HG02759 (cell line): Measurements from ENCODE around the gene EIF3L.
"Not testable (repeated sequence)": the region's sequence is repeated elsewhere in the genome, so short reads cannot be mapped to it uniquely, and the experiment has no call there.

Source experiments
- ATAC-seq: cut with Tn5 transposase; IDR thresholded peaks from one replicate; pipeline ENCODE4 v1.9.1; 2021; ENCODE audit warnings: mild to moderate bottlenecking, moderate library complexity; ENCODE audit not compliant: unreplicated experiment

Gene EIF3L

DNA sequence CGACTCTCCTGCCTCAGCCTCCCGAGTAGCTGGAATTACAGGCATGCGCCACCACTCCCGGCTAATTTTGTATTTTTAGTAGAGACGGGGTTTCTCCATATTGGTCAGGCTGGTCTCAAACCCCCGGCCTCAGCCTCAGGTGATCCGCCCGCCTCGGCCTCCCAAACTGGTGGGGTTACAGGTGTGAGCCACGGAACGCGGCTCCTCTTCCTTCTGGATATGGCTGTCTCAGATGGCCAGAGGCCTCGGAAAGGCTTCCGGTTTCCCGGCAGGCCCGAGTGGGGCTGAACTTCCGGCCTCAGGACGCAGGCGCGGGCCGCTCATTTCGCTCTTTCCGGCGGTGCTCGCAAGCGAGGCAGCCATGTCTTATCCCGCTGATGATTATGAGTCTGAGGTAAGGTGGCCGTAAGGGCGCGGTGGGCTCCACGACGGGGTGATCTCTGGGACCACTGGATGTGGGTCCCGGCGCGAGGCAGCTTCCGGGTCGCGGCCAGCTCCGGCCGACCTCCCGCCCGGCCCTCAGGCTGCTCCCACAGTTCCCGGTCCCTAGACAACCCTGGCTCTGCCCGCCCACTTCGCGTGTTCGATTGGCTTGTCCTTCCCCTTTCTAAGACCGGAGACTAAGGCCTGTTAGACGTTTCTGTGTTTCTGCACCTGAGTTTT is at the start of gene EIF3L:
EIF3L (plus strand) TSS at position 331 of the 663 bp plus-strand sequence; CDS start at position 362, 31 bp downstream.
- ATAC-seq: peak; percentile 70

DNA sequence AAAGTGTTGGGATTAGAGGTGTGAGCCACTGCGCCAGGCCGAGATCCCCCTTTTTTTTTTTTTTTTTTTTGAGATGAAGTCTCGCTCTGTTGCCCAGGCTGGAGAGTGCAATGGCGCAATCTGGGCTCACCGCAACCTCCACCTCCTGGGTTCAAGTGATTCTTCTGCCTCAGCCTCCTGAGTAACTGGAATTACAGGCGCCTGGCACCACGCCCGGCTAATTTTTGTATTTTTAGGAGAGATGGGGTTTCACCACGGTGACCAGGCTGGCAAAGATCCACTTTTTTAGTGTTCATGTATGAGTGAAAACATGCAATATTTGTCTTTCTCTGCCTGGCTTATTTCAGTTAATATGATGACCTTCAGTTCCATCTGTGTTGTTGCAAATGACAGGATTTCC is 49.2 kb upstream of the EIF3L start:
- not testable (repeated sequence) for ATAC-seq

DNA sequence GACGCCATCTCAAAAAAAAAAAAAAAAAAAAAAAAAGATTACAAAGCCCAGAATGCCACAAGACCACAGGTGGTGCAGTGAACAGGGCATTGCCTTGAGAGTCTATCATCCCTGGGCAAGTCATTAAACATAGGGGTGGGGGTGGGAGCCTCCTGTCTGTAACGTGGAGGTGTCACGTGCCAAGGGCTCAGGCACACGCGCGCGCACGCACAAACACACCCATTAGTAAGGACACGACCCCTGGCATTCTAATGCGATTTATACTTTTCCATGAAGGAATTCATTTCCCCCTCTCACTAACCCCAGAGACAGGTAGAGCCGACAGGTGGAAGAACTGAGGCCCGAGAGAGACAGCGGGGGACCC is 47.3 kb upstream of the EIF3L start:
- ATAC-seq: no peak

DNA sequence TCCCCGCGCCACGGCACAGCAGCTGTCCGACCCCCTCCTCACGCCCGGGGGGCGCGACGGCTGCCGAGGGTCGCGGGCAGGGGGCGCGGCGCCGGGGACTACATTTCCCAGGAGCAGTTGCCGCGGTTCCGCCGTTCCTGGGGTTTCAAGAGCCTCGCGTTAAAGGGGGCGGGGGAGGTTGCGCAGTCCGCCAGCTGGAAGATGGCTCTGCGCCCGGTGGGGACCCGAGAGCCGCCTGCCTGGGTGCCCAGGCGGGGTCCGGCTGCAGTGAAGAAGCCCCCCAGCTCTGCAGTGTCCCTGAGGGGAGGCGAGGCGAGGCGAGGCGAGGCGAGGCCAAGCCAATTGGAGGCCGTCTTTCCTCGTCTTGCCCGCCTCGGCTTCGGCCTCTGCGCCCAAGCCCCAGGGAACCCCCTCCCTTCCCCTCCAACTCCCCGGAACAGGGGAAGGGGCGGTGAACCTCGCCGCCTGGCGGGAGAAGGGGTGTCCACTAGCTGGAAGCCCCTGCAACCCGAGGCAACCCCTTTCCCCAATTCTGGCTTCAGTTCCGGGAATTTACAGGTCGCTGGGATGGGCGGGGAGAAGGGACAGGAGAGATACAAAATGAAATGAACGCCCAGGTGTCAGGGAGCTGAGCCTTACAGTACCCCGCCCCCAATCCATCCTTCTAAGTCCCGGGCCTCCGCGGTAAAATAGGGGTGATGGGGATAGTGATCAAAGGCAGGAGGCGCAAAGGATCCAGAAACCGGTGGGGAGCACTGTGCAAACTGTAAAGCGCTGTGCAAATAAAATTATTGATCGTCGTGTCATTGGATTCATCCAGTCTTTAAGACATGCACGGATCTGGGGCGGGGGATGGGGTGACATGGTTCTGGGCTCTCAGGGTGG is 46.7 kb upstream of the EIF3L start:
- ATAC-seq: no peak

DNA sequence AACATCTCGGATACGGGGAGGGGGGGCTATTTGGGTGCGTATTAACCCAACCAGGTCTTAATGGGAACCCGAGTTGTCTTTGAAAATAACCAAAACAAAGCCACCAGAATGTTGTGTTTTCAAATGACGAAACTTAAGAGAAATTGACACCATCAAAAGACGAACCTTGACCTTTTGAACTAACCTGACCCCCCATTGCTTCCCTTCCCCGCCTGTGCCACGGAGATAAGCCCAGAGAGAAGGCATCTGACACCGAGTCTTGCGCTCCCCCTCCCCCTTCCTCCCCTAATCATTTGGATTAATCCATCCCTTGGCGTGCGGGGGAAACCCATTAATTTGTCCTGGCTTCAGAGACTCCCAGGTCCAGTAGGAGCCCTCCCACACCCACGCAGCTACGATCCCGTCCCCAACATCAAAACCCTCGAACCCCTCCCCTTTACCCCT is 46.0 kb upstream of the EIF3L start:
- ATAC-seq: no peak

DNA sequence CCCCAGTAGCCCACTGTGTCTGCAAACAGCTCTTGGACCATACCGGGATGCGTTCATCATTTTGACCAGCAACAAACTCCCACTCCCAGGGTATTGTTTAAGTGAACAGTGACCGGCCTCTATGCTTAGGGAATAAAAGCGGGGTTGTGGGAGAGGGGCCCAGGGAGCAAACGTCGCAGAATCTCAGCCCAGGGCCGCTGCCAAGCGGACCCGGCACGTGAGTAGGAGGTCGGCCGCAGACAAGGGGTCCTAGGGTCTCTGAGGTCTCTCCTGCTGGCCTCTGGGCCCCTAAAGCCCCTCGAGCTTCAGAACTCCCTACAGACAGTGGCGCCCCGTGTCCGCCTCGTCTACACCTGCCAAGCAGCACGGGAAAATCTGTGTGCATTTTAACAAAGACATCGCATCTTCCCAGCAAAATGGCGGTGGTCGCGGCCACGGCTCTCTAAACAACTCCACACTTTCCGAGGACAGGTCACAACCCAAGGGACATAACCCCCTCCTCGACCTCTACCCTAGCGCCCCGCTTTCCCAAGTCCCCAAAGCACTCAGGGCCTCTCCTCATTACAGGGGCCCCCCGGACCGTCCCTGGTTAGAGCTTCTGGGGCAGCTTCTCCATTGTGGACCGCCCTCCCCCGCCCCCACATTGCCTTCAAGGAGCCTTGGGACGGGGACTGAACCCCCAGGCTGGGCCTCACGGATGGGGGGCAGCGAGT is 45.4 kb upstream of the EIF3L start:
- ATAC-seq: no peak

DNA sequence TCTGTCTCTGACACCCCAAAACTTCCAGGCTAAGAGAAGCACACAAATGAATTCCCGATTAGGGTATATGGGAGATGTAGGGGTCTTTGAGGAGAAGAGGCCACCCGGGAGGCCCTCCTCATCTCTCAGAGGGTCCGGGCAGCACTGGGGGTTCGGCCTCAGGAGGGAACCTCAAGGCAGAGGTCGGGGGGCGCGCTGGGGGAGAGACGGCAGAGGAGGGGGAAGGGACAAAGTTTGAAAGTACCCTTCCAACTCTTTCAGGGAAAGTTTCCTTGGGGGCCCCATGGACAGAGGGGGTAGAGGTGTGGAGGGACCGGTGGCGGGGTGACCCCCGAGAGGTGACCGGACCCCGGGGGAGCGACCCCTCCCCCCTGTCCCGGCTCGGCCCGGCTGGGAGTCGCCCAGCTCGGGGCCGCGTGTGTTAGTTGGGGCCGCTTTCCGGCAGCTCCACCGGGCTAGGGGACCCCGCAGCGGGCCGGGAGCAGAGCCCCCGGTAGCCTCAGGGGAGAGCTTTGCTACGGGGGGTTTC is 44.8 kb upstream of the EIF3L start:
- no peak for ATAC-seq

DNA sequence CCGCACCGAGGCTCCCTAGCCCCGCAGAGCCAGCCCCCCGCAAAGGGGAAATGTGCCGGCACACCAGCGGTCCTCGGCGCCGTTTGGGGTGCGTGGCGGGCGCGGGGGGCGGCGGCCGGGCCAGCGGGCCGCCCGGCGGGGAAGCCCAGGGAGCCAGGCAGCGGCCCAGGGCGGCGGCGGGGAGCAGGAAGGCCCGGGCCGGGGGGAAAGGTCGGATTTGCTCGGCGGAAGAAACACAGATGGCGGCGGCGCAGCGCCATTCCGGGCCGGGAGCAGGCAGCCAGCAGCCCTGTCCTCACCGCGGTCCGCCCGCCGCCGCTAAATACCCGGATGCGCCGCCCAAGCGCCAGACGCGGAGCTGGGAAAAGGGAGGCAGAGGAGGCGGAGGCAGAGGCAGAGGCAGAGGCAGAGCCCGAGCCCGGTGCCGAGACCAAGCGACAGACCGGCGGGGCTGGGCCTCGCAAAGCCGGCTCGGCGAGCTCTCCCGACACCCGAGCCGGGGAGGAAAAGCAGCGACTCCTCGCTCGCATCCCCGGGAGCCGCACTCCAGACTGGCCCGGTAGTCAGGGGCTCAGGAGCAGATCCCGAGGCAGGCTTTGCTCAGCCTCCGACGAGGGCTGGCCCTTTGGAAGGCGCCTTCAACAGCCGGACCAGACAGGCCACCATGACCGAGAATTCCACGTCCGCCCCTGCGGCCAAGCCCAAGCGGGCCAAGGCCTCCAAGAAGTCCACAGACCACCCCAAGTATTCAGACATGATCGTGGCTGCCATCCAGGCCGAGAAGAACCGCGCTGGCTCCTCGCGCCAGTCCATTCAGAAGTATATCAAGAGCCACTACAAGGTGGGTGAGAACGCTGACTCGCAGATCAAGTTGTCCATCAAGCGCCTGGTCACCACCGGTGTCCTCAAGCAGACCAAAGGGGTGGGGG is 44.1 kb upstream of the EIF3L start:
- ATAC-seq: no peak

DNA sequence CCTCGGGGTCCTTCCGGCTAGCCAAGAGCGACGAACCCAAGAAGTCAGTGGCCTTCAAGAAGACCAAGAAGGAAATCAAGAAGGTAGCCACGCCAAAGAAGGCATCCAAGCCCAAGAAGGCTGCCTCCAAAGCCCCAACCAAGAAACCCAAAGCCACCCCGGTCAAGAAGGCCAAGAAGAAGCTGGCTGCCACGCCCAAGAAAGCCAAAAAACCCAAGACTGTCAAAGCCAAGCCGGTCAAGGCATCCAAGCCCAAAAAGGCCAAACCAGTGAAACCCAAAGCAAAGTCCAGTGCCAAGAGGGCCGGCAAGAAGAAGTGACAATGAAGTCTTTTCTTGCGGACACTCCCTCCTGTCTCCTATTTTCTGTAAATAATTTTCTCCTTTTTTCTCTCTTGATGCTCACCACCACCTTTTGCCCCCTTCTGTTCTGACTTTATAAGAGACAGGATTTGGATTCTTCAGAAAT is 43.4 kb upstream of the EIF3L start:
- no peak for ATAC-seq

DNA sequence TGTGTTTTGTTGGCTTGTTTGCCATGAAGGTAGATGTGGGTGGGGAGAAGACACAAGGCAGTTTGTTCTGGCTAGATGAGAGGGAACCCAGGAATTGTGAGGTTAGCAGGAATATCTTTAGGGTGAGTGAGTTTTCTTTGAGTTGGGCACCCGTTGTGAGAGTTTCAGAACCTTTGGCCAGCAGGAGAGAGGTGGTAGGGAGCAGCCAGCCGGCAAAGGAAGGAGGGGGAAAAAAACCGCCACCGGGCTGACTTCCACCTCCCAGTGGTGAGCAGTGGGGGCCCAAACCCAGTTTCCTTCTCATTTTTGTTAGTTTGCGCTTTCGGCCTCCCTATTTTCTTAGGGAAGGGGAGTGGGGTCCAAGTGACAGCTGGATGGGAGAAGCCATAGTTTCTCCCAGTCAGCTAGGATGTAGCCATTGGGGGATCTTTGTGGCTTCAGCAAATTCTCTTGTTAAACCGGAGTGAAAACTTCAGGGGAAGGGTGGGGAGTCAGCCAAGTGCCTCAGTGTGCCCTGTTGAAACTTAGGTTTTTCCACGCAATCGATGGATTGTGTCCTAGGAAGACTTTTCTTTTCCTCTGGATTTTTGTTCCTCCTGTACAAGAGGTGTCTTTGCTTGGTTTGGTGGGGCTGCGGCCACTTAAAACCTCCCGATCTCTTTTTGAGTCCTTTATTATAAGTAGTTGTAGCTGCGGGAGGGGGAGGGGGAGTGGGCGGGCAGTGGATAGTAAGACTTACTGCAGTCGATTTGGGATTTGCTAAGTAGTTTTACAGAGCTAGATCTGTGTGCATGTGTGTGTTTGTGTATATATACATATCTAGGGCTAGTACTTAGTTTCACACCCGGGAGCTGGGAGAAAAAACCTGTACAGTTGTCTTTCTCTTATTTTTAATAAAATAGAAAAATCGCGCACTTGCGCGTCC is 42.5 kb upstream of the EIF3L start:
- ATAC-seq: no peak

DNA sequence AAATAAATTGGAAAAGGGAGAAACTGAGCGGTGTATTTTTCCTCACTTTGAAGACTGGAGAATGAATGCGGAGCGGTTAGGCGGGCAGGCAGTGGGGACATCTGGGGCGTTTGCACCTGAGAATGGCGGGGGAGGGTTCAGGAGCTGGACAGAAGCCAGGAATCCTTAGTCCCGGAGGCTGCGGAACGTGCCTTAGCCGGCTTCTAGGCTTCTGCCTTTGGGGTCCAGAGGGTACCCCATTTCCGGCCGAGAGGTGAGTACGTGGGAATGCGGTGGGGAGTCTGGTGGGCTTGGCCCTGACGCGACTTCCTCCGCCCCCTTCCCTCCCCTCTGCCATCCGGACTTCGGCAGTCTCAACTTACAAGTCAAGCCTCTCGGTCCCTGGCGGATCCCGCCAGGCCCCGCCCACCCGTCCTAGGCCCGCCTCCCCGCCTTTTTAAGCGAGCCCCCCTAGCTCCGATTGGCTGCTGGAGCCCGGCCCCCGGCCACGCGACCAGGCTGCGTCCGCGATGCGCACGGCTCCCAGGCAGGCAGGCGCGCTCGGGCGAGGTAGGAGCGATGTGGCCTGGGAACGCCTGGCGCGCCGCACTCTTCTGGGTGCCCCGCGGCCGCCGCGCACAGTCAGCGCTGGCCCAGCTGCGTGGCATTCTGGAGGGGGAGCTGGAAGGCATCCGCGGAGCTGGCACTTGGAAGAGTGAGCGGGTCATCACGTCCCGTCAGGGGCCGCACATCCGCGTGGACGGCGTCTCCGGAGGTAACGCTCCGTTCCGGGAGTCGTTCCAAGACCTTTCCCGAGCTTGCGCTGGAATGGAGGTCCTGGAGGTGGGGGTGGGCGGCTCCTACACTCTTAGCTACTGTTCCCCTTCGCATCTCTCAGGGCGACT is 41.6 kb upstream of the EIF3L start, which contains the start of gene GCAT:
GCAT (plus strand) TSS at position 525 of the 884 bp plus-strand sequence; CDS start at position 559, 34 bp downstream.
- ATAC-seq: peak; percentile 84

DNA sequence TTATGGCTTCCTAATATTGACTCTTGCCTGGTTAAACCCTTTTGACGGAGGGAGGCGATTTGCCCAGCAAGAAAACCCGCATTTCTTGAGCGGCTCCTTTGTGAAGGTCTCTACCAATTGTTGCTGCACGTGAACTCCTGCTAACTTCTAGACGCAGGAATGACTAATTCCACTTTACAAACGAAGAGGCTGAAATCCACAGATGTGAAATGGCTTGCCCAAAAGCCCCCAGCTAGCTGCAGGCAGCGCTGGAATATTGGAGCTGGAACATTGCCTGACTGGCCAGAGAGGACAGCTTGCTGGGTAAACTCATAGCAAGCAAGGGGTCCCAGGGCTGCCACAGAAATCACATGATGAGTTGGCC is 40.9 kb upstream of the EIF3L start:
- ATAC-seq: no peak

DNA sequence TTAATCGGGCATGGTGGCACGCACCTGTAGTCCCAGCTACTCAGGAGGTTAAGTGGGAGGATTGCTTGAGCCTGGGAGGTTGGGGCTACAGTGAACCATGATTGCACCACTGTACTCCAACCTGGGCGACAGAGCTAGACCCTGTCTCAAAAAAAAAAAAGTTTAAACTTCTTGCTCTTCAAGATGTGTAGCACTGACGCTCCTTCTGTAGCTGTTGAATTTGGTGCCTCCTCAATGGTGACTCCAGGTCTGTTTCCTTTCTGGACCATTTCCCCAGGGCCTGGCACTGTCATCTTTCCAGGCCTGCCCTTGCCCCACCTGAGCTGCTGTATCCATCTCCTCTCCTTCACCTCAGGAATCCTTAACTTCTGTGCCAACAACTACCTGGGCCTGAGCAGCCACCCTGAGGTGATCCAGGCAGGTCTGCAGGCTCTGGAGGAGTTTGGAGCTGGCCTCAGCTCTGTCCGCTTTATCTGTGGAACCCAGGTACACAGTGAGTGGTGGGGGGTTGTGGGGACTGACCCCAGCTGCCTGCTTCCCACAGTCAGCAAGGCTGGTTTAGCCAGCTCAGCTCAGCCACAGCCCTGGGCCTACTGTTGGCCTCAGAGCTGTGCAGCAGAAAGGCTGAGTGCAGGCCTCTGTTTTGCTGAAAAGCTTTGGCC is 39.4 kb upstream of the EIF3L start:
- no peak for ATAC-seq

DNA sequence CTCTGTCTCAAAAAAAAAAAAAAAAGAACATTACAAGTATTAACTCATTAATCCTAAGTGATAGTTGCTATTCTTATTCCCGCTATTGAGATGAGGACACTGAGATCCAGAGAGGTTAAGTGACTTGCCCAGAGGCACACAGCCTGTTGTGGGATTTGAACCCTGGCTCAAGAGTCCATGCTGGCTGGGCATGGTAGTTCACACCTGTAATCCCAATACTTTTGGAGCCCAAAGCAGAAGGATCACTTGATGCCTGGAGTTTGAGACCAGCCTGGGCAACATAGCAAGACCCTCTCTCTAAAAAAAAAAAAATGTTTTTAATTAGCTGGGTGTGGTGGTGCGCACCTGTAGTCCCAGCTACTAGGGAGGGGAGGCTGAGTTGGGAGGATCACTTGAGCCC is 37.4 kb upstream of the EIF3L start:
- ATAC-seq: no peak

DNA sequence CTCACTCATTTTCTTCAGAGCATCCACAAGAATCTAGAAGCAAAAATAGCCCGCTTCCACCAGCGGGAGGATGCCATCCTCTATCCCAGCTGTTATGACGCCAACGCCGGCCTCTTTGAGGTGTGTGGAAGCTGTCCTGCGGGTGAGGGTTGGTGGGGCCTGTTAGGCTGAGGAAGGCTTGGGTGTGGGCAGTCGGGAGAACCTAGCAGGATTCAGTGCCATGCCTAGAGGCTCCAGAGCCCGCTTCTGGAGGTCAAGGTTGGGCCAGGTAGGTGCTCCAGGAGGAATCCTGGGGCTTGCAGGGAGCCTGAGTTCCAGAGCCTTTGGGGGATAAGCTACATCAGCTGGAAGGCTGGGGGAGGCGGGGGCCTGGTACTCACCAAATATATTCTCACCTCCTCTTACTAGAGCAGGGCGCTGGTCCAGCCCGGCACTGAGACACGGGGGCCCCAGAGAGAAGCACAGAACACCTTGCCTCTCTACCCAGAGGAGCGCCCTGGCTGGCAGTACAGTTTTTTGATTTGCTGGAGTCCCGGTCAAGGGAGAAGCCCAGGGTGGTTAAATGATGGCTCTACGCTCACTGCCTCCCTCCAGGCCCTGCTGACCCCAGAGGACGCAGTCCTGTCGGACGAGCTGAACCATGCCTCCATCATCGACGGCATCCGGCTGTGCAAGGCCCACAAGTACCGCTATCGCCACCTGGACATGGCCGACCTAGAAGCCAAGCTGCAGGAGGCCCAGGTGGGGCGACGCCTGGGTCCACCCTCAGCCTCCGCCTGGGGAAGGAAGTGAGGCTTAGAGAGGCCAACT is 36.1 kb upstream of the EIF3L start:
- no peak for ATAC-seq

DNA sequence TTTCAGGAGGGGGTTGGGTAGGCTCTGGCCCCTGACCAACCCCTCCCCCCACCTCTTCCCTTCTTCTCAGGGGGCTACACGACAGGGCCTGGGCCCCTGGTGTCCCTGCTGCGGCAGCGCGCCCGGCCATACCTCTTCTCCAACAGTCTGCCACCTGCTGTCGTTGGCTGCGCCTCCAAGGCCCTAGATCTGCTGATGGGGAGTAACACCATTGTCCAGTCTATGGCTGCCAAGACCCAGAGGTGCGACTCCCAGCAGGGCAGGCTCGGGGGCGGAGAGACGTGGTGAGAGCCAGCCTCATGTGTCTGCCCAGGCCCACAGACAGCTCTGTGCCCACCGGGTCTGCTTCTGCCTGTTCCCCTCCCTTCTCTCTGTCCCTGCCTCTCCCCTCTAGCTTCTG is 33.6 kb upstream of the EIF3L start:
- ATAC-seq: no peak
